Kidney (tissue), 14 donors: Measurements from ENCODE around the gene PPP1R3G. TPM values are rescaled to one million over a fixed set of nuclear protein-coding genes. Genes with fewer than 3 reads are reported as not detected.

Source experiments
- DNase-seq, 5 donors: peaks; one replicate each; pipeline ENCODE4 v3.0.0-alpha.2; 2013 to 2020
- FAIRE-seq: peaks from 2 replicates; lab custom pipeline; 2012; peaks lifted over from hg19 to GRCh38; lab: Jason Lieb, UNC
- H3K27ac ChIP-seq, 2 donors: one replicate each; pipeline ENCODE4 v1.7.0; 2013; ENCODE audit warnings: low read depth in 2 of 2, low read length in 2 of 2, inconsistent platforms in 1 of 2
- H3K27me3 ChIP-seq: one replicate; pipeline ENCODE4 v1.7.1; 2013; ENCODE audit warnings: low read length, inconsistent platforms; ENCODE audit not compliant: control insufficient read depth, insufficient read depth
- H3K36me3 ChIP-seq, 3 donors: one replicate each; pipeline versions ENCODE4 v1.7.0 to v1.7.1; 2013; ENCODE audit warnings: low read length in 3 of 3, control low read depth in 1 of 3, inconsistent platforms in 1 of 3; ENCODE audit not compliant: insufficient read depth in 3 of 3, control insufficient read depth in 2 of 3
- H3K4me1 ChIP-seq, 3 donors: one replicate each; pipeline versions ENCODE4 v1.7.0 to v1.7.1; 2013; ENCODE audit warnings: low read length in 3 of 3, inconsistent platforms in 1 of 3, low read depth in 1 of 3; ENCODE audit not compliant: control insufficient read depth in 2 of 3, insufficient read depth in 2 of 3
- H3K4me3 ChIP-seq, 3 donors: one replicate each; pipeline versions ENCODE4 v1.7.0 to v1.8.1; 2013; ENCODE audit warnings: low read length in 3 of 3, control low read depth in 1 of 3, inconsistent platforms in 1 of 3
- H3K9ac ChIP-seq, 3 donors: one replicate each; pipeline versions ENCODE4 v1.7.0 to v1.7.1; 2013; ENCODE audit warnings: low read length in 3 of 3, control low read depth in 1 of 3, inconsistent platforms in 1 of 3
- H3K9me3 ChIP-seq, 3 donors: one replicate each; pipeline versions ENCODE4 v1.7.0 to v1.7.1; 2013; ENCODE audit warnings: low read length in 3 of 3, control low read depth in 1 of 3, inconsistent platforms in 1 of 3; ENCODE audit not compliant: control insufficient read depth in 2 of 3, insufficient read depth in 1 of 3
- intact Hi-C: fragments of 100-400 bp; cut with DNase I; formaldehyde crosslinking; loops from one replicate; pipeline ENCODE4 v1.11.1; 2022
- polyA plus RNA-seq: library from polyadenylated mRNA; stranded (reverse); fragments of 350-450 nt; fragmentation: Illumina TruSeq; extraction: RNeasy Lipid Tissue Mini Kit (QIAGEN cat#74804); gene quantifications from one replicate; pipeline ENCODE4 v1.2.3, GENCODE V29; 2014; ENCODE audit warnings: low read depth, low replicate concordance; ENCODE audit not compliant: insufficient read depth
- total RNA-seq: library from RNA; stranded (reverse); fragmentation: NEBNext Ultra II Directional; extraction: Animal tissue kit (Norgen Biotek cat#: 25700); gene quantifications from one replicate; pipeline ENCODE4 v1.2.1, GENCODE V29; 2021
- TF ChIP-seq, protein P1 (sequence below): IDR thresholded peaks from 3 replicates; pipeline ENCODE4 v1.5.1; 2012; ENCODE audit warnings: mild to moderate bottlenecking, moderate library complexity, borderline replicate concordance; ENCODE audit not compliant: insufficient read depth; ENCODE audit errors: extremely low read depth
- donor health status: control.
- donor health status: control.
- donor health status: control.
- donor health status: control.
- donor health status: control.
- donor health status: DM: yes; HTN: yes; CAD: no.
- donor health status: Normal renal cell carcinoma (clear cell type).

PPP1R3G gene
- total and polyA plus RNA-seq, 2 donors from 2014 or later, result 0.49 to 1.9 TPM

DNA sequence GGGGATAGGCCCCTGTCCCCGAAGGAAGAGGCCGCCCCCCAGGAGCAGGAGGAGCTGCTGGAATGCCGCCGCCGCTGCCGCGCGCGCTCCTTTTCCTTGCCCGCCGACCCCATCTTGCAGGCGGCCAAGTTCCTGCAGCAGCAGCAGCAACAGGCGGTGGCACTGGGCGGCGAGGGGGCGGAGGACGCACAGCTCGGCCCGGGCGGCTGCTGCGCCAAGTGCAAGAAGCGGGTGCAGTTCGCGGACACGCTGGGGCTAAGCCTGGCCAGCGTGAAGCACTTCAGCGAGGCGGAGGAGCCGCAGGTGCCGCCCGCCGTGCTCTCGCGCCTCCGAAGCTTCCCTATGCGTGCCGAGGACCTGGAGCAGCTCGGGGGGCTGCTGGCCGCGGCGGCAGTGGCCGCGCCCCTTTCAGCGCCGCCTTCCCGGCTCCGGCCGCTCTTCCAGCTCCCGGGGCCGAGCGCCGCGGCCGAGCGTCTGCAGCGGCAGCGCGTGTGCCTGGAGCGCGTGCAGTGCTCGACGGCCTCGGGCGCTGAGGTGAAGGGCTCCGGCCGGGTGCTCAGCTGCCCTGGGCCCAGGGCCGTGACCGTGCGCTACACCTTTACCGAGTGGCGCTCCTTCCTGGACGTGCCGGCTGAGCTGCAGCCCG, 630 bp downstream of the PPP1R3G start:
- peak; percentile 63 to 81 (median 73) for DNase-seq
- H3K9ac ChIP-seq, result peak overlapping the region in 1 of 3 donors; percentile 55
- intact Hi-C loops, result no loop called here

DNA sequence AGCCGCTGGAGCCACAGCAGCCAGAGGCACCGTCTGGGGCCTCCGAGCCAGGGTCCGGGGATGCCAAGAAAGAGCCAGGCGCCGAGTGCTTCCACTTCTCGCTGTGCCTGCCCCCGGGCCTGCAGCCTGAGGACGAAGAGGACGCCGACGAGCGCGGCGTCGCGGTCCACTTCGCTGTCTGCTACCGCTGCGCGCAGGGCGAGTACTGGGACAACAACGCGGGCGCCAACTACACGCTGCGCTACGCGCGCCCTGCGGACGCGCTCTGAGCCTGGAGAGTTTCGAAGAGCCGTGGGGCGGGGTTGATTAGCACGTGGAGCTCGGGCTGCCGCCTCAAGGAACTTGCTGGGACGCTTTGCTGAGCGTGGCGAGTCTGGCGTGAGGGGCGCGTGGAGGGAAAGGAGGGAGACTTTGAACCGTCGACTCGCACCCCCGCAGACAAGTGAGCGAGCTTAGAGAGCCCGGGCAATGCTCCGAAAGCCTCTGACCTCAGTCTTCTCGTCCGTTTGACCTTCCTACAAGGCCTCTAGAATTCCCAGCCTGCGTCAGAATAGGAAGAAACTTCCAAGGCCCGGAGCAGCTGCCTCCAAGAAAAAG, 1.3 kb downstream of the PPP1R3G start:
- Histone ChIP-seq H3K27me3 (no peaks in the 10 kb centered on the region), H3K9me3 (no peaks in the 10 kb centered on the region), H3K27ac (no peak overlapping the region), H3K4me1 (peaks cover 0 to 8% (median 0%) of the 10 kb centered on the region in 3 donors), H3K4me3 (peak overlapping the region in 1 of 3 donors; percentile 67), H3K36me3 (no peaks in the 10 kb centered on the region), H3K9ac (no peak overlapping the region)
- TF ChIP-seq, protein P1, sequence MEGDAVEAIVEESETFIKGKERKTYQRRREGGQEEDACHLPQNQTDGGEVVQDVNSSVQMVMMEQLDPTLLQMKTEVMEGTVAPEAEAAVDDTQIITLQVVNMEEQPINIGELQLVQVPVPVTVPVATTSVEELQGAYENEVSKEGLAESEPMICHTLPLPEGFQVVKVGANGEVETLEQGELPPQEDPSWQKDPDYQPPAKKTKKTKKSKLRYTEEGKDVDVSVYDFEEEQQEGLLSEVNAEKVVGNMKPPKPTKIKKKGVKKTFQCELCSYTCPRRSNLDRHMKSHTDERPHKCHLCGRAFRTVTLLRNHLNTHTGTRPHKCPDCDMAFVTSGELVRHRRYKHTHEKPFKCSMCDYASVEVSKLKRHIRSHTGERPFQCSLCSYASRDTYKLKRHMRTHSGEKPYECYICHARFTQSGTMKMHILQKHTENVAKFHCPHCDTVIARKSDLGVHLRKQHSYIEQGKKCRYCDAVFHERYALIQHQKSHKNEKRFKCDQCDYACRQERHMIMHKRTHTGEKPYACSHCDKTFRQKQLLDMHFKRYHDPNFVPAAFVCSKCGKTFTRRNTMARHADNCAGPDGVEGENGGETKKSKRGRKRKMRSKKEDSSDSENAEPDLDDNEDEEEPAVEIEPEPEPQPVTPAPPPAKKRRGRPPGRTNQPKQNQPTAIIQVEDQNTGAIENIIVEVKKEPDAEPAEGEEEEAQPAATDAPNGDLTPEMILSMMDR, result no peak
- intact Hi-C loops, result no loop called here
- FAIRE-seq (no peak), DNase-seq (peak; percentile 44 to 70 (median 59))

More for the DNA sequence above, 630 bp downstream of the PPP1R3G start:
- TF ChIP-seq, protein P1, result no peak
- H3K4me3 ChIP-seq, result peak overlapping the region in 2 of 3 donors; percentile 19 to 67
- H3K36me3 ChIP-seq, result no peaks in the 10 kb centered on the region
- peak overlapping the region in 1 of 2 donors; percentile 11 for H3K27ac ChIP-seq
- no peaks in the 10 kb centered on the region for H3K9me3 ChIP-seq
- peaks cover 0 to 8% (median 0%) of the 10 kb centered on the region in 3 donors for H3K4me1 ChIP-seq
- no peaks in the 10 kb centered on the region for H3K27me3 ChIP-seq
- no peak for FAIRE-seq

DNA sequence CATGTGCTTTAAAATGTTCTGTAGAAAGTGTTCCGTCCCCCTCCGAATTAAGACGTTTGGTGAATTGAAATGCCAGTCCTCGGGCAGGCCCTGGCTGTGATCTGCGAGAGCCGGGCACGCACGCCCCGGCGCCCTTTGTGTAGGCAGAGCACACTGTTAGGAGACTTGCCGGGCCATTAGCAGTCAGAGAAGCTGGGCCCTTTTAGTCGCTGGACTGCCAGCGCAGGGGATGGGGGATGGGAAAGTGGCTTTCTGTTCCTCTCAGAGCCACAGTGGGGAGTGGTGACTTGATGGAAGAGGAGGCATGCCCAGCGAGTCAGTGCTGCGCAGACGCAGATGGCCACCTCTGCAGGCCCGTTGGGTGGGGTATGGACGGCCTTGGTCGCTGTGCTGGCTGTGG, 2.2 kb downstream of the PPP1R3G start:
- H3K36me3 ChIP-seq, result no peaks in the 10 kb centered on the region
- FAIRE-seq (no peak), DNase-seq (peak in 2 of 5 donors; percentile 42 to 59)
- intact Hi-C loops, result no loop called here
- no peaks in the 10 kb centered on the region for H3K27me3 ChIP-seq
- H3K4me1 ChIP-seq, result peaks cover 0 to 8% (median 0%) of the 10 kb centered on the region in 3 donors
- H3K9me3 ChIP-seq, result no peaks in the 10 kb centered on the region
- TF ChIP-seq, protein P1, result no peak
- H3K27ac ChIP-seq, result no peak overlapping the region
- H3K4me3 ChIP-seq, result no peak overlapping the region
- no peak overlapping the region for H3K9ac ChIP-seq
